ENCODE results near the gene POU2F1.

DNA sequence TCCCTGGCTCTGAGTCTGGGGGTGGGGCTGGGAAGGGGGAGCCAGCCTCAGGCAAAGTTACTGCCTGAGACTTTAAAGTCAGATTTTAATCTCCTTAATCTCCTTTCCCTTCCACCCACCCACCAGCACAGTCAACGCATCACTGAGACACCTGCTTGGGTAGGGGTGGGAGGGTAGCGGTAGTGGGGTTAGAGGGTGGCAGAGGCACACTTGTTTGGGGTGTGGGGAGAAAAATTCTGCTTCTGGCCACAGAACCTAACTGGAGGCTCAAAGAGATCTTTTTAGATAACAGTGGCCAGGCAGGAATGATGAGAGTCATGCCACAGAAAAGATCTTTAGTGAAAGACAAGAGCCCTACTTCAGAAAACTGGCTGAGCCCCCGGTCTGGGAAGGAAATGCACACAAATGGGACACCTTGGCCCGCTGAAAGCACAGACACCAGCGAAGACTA, 253.5 kb downstream of the POU2F1 start:
- no peak for TF ChIP-seq ZNF777 (tag by site-specific recombination; IDR thresholded peaks at IDR 0.05; ENCODE audit: borderline replicate concordance)
- TF ChIP-seq, protein P1, sequence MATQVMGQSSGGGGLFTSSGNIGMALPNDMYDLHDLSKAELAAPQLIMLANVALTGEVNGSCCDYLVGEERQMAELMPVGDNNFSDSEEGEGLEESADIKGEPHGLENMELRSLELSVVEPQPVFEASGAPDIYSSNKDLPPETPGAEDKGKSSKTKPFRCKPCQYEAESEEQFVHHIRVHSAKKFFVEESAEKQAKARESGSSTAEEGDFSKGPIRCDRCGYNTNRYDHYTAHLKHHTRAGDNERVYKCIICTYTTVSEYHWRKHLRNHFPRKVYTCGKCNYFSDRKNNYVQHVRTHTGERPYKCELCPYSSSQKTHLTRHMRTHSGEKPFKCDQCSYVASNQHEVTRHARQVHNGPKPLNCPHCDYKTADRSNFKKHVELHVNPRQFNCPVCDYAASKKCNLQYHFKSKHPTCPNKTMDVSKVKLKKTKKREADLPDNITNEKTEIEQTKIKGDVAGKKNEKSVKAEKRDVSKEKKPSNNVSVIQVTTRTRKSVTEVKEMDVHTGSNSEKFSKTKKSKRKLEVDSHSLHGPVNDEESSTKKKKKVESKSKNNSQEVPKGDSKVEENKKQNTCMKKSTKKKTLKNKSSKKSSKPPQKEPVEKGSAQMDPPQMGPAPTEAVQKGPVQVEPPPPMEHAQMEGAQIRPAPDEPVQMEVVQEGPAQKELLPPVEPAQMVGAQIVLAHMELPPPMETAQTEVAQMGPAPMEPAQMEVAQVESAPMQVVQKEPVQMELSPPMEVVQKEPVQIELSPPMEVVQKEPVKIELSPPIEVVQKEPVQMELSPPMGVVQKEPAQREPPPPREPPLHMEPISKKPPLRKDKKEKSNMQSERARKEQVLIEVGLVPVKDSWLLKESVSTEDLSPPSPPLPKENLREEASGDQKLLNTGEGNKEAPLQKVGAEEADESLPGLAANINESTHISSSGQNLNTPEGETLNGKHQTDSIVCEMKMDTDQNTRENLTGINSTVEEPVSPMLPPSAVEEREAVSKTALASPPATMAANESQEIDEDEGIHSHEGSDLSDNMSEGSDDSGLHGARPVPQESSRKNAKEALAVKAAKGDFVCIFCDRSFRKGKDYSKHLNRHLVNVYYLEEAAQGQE (tag by site-specific recombination; IDR thresholded peaks at IDR 0.05), result no peak
- TF ChIP-seq, protein P2, sequence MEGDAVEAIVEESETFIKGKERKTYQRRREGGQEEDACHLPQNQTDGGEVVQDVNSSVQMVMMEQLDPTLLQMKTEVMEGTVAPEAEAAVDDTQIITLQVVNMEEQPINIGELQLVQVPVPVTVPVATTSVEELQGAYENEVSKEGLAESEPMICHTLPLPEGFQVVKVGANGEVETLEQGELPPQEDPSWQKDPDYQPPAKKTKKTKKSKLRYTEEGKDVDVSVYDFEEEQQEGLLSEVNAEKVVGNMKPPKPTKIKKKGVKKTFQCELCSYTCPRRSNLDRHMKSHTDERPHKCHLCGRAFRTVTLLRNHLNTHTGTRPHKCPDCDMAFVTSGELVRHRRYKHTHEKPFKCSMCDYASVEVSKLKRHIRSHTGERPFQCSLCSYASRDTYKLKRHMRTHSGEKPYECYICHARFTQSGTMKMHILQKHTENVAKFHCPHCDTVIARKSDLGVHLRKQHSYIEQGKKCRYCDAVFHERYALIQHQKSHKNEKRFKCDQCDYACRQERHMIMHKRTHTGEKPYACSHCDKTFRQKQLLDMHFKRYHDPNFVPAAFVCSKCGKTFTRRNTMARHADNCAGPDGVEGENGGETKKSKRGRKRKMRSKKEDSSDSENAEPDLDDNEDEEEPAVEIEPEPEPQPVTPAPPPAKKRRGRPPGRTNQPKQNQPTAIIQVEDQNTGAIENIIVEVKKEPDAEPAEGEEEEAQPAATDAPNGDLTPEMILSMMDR (tag by site-specific recombination; IDR thresholded peaks at IDR 0.05), result no peak
- TF ChIP-seq ZNF121 (tag by site-specific recombination; IDR thresholded peaks at IDR 0.05), result no peak
- TF ChIP-seq TRIM28 (IDR thresholded peaks at IDR 0.05; ENCODE audit: borderline replicate concordance, low read length), result no peak
- no peak for TF ChIP-seq HOXD13 (CRISPR knock-in tag; IDR thresholded peaks at IDR 0.05; ENCODE audit: borderline replicate concordance)
- TF ChIP-seq, protein P3, sequence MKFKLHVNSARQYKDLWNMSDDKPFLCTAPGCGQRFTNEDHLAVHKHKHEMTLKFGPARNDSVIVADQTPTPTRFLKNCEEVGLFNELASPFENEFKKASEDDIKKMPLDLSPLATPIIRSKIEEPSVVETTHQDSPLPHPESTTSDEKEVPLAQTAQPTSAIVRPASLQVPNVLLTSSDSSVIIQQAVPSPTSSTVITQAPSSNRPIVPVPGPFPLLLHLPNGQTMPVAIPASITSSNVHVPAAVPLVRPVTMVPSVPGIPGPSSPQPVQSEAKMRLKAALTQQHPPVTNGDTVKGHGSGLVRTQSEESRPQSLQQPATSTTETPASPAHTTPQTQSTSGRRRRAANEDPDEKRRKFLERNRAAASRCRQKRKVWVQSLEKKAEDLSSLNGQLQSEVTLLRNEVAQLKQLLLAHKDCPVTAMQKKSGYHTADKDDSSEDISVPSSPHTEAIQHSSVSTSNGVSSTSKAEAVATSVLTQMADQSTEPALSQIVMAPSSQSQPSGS (tag by site-specific recombination; IDR thresholded peaks at IDR 0.05; ENCODE audit: low read depth), result no peak
- no peak for TF ChIP-seq SETDB1 (IDR thresholded peaks at IDR 0.05; ENCODE audit: insufficient read length, low read length)
- no peak for TF ChIP-seq ZNF768 (tag by site-specific recombination; IDR thresholded peaks at IDR 0.05)
- TF ChIP-seq YY2 (tag by site-specific recombination; IDR thresholded peaks at IDR 0.05), result no peak
- no peak for TF ChIP-seq GLIS2 (tag by site-specific recombination; IDR thresholded peaks at IDR 0.05)

All from HEK293 (cell line).